Measurements from ENCODE around the gene WIZ. TPM values are rescaled to one million over a fixed set of nuclear protein-coding genes. Genes with fewer than 3 reads are reported as not detected.

WIZ gene
- total and polyA plus RNA-seq, 2 of the 8 experiments (the other 6 are each of a cell fraction or from before 2014, with no cell fraction given): 12.5 to 33.2 TPM

GRCh38 chr19:15401397-15401710, 48.4 kb downstream of the WIZ start:
- Histone ChIP-seq H2AFZ (ENCODE audit: low read length) (no peak overlapping the region), H4K5ac (ENCODE audit: insufficient read length, low read depth, low read length) (no peak overlapping the region), H3K4me1 (replicated peaks in 1 of 4; ENCODE audit: control insufficient read depth in 3 of 4, insufficient read depth in 4 of 4, low read length in 3 of 4) (no peaks in the 10 kb centered on the region), H3K79me1 (ENCODE audit: low read depth, low read length) (peaks cover 29% of the 10 kb centered on the region), H3K27ac (ENCODE audit: low read depth, low read length) (no peak overlapping the region), H3K36me3 (ENCODE audit: control insufficient read depth in 2 of 4, insufficient read depth in 4 of 4, low read length in 3 of 4) (peaks cover 24 to 53% (median 34%) of the 10 kb centered on the region in 4 experiments), H3K23me2 (ENCODE audit: low read depth, low read length) (no peaks in the 10 kb centered on the region), H2BK20ac (ENCODE audit: low read length) (no peak overlapping the region), H3K9me3 (ENCODE audit: insufficient read depth in 2 of 2, low read depth in 1 of 2, low read length in 1 of 2) (no peaks in the 10 kb centered on the region), H3K4ac (replicated peaks; ENCODE audit: insufficient read length, low read depth, low read length) (no peak overlapping the region), H4K91ac (replicated peaks; ENCODE audit: insufficient read length, low read length) (no peak overlapping the region), H2BK120ac (replicated peaks; ENCODE audit: low read depth, low read length) (no peak overlapping the region), H2BK5ac (ENCODE audit: low read depth, low read length) (no peak overlapping the region), H3K27me3 (replicated peaks in 1 of 4; ENCODE audit: control insufficient read depth in 3 of 4, extremely low read depth in 1 of 4, insufficient read depth in 3 of 4, low read length in 3 of 4) (no peaks in the 10 kb centered on the region), H3K4me2 (ENCODE audit: insufficient read depth in 1 of 2, low read depth in 2 of 2, low read length in 2 of 2) (no peak overlapping the region), H3K23ac (ENCODE audit: insufficient read length) (no peak overlapping the region), H2AK5ac (ENCODE audit: low read depth, low read length) (no peak overlapping the region), H3K18ac (ENCODE audit: extremely low read depth, low read length) (no peak overlapping the region), H2BK12ac (ENCODE audit: low read depth, low read length) (no peak overlapping the region), H4K20me1 (replicated peaks in 1 of 2; ENCODE audit: control insufficient read depth in 1 of 2, insufficient read depth in 2 of 2, low read length in 2 of 2) (peaks cover 27 to 40% of the 10 kb centered on the region in 2 experiments), H3K4me3 (ENCODE audit: extremely low read depth in 1 of 4, insufficient read depth in 2 of 4, low read depth in 3 of 4, low read length in 4 of 4) (no peak overlapping the region), H3K56ac (replicated peaks; ENCODE audit: insufficient read length, low read depth, low read length) (no peak overlapping the region), H4K8ac (ENCODE audit: extremely low read depth, insufficient read depth, low read length) (no peak overlapping the region), H2BK15ac (ENCODE audit: low read length) (no peak overlapping the region), H3K79me2 (ENCODE audit: control insufficient read depth in 1 of 2, insufficient read depth in 2 of 2, low read length in 2 of 2) (peaks cover 16 to 65% of the 10 kb centered on the region in 2 experiments; a peak in 3 of 4 replicates), H3K14ac (ENCODE audit: insufficient read length) (no peak overlapping the region), H3K9ac (replicated peaks in 1 of 4; ENCODE audit: extremely low read depth in 1 of 4, low read depth in 3 of 4, low read length in 3 of 4) (no peak overlapping the region)
- no peak for FAIRE-seq
- POLR2A ChIA-PET (ENCODE audit: partially characterized antibody): interaction anchor here (1.0 to 3.3 kb wide), 5 partner anchors 10 to 167 kb away, joined by 3 to 19 read pairs (median 5); partner anchors contain the start of gene AKAP8L
- CTCF ChIA-PET (ENCODE audit: partially characterized antibody): interaction anchor here (1.0 to 2.6 kb wide), 3 partner anchors 18 to 202 kb away, joined by 3 to 9 read pairs (median 4); partner anchors contain the start of gene AKAP8L
- TF ChIP-seq RAD21 (IDR thresholded peaks at IDR 0.05 in 1 of 2, conservative IDR thresholded peaks at IDR 0.05 in 1 of 2; ENCODE audit: low read depth in 2 of 2, low read length in 2 of 2) (no peak), HDAC2 (IDR thresholded peaks at IDR 0.05; ENCODE audit: borderline replicate concordance in 1 of 2, low read depth in 2 of 2, low read length in 2 of 2) (no peak), NRF1 (IDR thresholded peaks at IDR 0.05; ENCODE audit: low read depth, low read length) (no peak), MAX (IDR thresholded peaks at IDR 0.05) (no peak), JUND (IDR thresholded peaks at IDR 0.05; ENCODE audit: low read length) (no peak), POU5F1 (IDR thresholded peaks at IDR 0.05; ENCODE audit: low read depth, low read length) (no peak), PHF8 (conservative IDR thresholded peaks at IDR 0.05; ENCODE audit: low read depth, low read length) (no peak), TAF7 (optimal IDR thresholded peaks at IDR 0.05; ENCODE audit: borderline replicate concordance, low read depth, low read length) (no peak), USF2 (IDR thresholded peaks at IDR 0.05; ENCODE audit: low read length) (no peak), TBP (IDR thresholded peaks at IDR 0.05; ENCODE audit: low read depth, low read length) (no peak), EGR1 (IDR thresholded peaks at IDR 0.05; ENCODE audit: borderline replicate concordance, low read depth, low read length) (no peak), CBX8 (IDR thresholded peaks at IDR 0.05; ENCODE audit: borderline replicate concordance, low read depth, low read length) (no peak)
- DNase-seq (ENCODE audit: low read depth in 1 of 2, low spot score in 2 of 2): no peak
- 98% methylated on average over 13 of the region's 17 CpGs; no CpG with 5 or more reads in 1 of the 2 experiments for WGBS, 2 experiments (ENCODE audit: extremely low coverage in 1 of 2, insufficient coverage in 1 of 2, insufficient read length in 1 of 2, insufficient replicate concordance in 2 of 2, low coverage in 1 of 2, low lambda C conversion rate in 2 of 2, missing lambda C conversion rate in 1 of 2)

All from H1 (cell line).